ACC112 (cell line): ENCODE results near the gene RPL12.
A peak's percentile ranks its signal among the peaks of the same experiment; 100 is the strongest.

Source experiments
- H2AFZ ChIP-seq: fragments of 200-600 bp; sonication (generic); one replicate; pipeline ENCODE4 v1.6.0; 2017; ENCODE audit warnings: antibody characterized with exemption, low read length; ENCODE audit not compliant: unreplicated experiment
- H3K27ac ChIP-seq: fragments of 200-600 bp; sonication (generic); 2 replicates; pipeline ENCODE4 v1.5.1; 2014; ENCODE audit warnings: low read depth, mild to moderate bottlenecking, antibody characterized with exemption, low read length, moderate library complexity
- H3K27me3 ChIP-seq: fragments of 200-600 bp; sonication (generic); 2 replicates; pipeline ENCODE4 v1.6.1; 2014; ENCODE audit warnings: mild to moderate bottlenecking, antibody characterized with exemption, low read length, moderate library complexity, mixed read lengths; ENCODE audit not compliant: insufficient read depth
- H3K36me3 ChIP-seq: fragments of 200-600 bp; sonication (generic); 2 replicates; pipeline ENCODE4 v1.6.1; 2016; ENCODE audit warnings: mild to moderate bottlenecking, antibody characterized with exemption, low read length, moderate library complexity, mixed read lengths; ENCODE audit not compliant: insufficient read depth
- H3K4me1 ChIP-seq: fragments of 200-600 bp; sonication (generic); one replicate; pipeline ENCODE4 v1.6.1; 2016; ENCODE audit warnings: low read length, mixed read lengths; ENCODE audit not compliant: insufficient read depth, unreplicated experiment, control insufficient read depth
- H3K4me3 ChIP-seq: fragments of 200-600 bp; sonication (generic); 2 replicates; pipeline ENCODE4 v1.5.1; 2014; ENCODE audit warnings: mild to moderate bottlenecking, low read depth, low read length
- H3K79me2 ChIP-seq: fragments of 200-600 bp; sonication (generic); one replicate; pipeline ENCODE4 v1.6.0; 2016; ENCODE audit warnings: low read length; ENCODE audit not compliant: control insufficient read depth, unreplicated experiment, insufficient read depth

RPL12 gene

DNA sequence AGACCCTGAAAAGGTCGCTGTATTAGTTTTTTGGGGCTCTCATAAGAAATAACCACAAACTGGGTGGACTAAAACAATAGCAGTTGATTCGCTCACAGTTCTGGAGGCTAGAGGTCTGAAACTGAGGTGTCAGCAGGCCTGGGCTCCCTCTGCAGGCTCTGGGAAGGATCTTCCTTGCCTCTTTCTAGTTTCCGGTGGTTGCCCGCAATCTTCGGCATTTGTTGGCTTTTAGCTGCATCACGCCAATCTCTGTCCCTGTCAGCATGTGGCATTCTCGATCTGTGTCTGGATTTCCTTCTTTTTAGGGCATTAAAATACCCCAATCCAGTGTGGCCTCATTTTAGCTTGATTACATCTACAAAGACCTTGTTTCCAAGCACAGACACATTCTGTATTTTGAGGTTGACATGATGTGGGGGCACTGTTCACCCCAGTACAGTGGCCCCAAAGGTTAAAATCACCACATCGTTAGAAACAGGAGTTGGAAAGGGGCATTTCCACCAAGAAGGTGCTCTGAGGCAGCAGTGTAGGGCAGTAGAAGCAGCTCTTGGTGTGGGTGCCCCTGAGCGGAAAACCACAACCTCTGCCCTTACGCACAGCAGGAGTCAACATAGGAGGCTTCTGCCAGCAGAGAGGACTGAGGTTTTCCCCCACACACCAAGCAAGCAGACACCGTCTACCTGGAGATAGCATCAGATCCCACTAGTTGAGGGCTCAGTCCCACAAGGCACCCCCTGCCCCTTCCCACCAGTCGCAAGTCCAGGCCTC is 13.5 kb downstream of the RPL12 start:
- Histone ChIP-seq H3K27ac (no peak overlapping the region), H3K79me2 (no peaks in the 10 kb centered on the region), H2AFZ (no peak overlapping the region), H3K4me1 (no peaks in the 10 kb centered on the region), H3K4me3 (no peak overlapping the region), H3K27me3 (no peaks in the 10 kb centered on the region), H3K36me3 (peaks cover 49% of the 10 kb centered on the region)

DNA sequence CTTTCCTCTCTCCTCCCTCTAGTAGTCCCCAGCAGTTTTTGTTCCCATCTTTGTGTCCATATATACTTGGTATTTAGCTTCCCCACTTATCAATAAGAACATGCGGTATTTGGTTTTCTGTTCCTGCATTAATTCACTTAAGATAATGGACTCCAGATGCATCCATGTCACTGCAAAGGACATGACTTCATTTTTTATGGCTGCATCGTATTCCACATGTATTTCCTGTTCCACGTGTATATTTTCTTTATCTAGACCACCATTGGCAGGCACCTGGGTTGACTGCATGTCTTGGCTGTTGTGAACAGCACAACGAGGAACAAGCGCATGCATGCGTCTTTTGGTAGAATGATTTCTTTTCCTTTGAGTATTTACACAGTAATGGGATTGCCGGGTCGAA is 20.8 kb downstream of the RPL12 start:
- Histone ChIP-seq H2AFZ (no peak overlapping the region), H3K36me3 (peaks cover 15% of the 10 kb centered on the region), H3K79me2 (peaks cover 18% of the 10 kb centered on the region)

DNA sequence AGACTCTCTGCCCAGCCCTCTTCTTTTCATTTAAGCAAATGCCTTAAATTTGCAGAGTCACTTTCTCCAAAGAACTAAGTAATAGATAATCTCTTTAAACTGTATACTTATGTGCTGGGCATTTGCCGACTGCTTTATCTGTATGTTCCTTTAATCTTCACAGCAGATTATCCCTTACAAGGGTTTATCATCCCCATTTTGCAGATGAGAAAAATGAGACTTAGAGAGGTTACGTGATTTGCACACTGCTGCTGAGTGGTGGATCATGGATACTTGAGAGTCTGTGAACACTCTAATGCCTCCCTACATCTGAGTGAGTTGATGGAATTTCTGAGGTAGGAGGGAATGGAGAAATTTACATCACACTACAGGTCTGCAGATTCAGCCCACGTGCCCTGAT is 22.9 kb downstream of the RPL12 start:
- no peaks in the 10 kb centered on the region for H3K27me3 ChIP-seq
- no peak overlapping the region for H3K4me3 ChIP-seq
- H3K79me2 ChIP-seq = peaks cover 30% of the 10 kb centered on the region
- H3K27ac ChIP-seq = no peak overlapping the region
- peaks cover 7% of the 10 kb centered on the region; the same call in 1 of the 2 replicates for H3K36me3 ChIP-seq
- no peak overlapping the region for H2AFZ ChIP-seq
- peaks cover 7% of the 10 kb centered on the region for H3K4me1 ChIP-seq

More for the DNA sequence above, 20.8 kb downstream of the RPL12 start:
- Histone ChIP-seq H3K27me3 (no peaks in the 10 kb centered on the region), H3K27ac (no peak overlapping the region), H3K4me1 (peaks cover 4% of the 10 kb centered on the region), H3K4me3 (no peak overlapping the region)

DNA sequence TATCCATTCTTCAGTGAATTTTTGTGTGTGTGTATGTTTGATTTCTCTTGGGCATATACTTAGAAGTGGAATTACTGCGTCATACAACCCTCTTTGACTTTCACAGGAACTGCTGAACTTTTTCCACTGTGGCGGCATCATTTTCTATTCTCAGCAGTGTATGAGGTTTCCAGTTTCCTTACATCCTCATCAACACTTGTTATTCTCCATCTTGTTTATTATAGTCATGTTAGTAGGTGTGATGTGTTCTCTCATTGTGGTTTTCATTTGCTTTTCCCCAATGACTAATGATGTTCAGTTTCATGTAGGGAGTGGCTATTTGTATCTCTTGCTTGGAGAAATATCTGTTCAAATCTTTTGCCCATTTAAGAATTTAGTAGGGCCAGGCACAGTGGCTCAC is 24.4 kb downstream of the RPL12 start:
- peaks cover 7% of the 10 kb centered on the region; the same call in 1 of the 2 replicates for H3K36me3 ChIP-seq
- H3K27ac ChIP-seq = no peak overlapping the region
- no peak overlapping the region; the same call in 1 of the 2 replicates for H3K4me3 ChIP-seq
- H2AFZ ChIP-seq = no peak overlapping the region
- peaks cover 42% of the 10 kb centered on the region for H3K79me2 ChIP-seq
- H3K4me1 ChIP-seq = peaks cover 15% of the 10 kb centered on the region
- no peaks in the 10 kb centered on the region for H3K27me3 ChIP-seq

DNA sequence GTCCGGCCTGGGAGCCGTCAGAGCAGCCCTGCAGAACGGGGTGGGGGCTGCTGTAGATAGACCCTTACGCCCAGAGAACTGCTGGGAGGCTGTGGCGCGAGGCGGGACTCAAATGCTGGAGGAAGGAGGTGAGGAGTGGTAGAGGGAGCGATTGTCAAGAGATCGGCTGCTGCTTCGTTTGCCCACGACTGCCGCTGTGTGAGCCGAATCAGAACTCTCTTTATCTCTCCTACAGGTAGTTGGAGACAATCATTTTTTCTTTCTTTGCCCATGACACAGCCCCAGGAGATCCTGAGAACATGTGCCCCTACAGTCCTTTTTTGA is 26.6 kb downstream of the RPL12 start:
- Histone ChIP-seq H3K4me3 (peak overlapping the region; percentile 88), H2AFZ (peak overlapping the region; percentile 95), H3K27me3 (no peaks in the 10 kb centered on the region), H3K36me3 (no peaks in the 10 kb centered on the region), H3K4me1 (peaks cover 15% of the 10 kb centered on the region), H3K79me2 (peaks cover 41% of the 10 kb centered on the region), H3K27ac (peak overlapping the region; percentile 68; the same call in 1 of the 2 replicates)

DNA sequence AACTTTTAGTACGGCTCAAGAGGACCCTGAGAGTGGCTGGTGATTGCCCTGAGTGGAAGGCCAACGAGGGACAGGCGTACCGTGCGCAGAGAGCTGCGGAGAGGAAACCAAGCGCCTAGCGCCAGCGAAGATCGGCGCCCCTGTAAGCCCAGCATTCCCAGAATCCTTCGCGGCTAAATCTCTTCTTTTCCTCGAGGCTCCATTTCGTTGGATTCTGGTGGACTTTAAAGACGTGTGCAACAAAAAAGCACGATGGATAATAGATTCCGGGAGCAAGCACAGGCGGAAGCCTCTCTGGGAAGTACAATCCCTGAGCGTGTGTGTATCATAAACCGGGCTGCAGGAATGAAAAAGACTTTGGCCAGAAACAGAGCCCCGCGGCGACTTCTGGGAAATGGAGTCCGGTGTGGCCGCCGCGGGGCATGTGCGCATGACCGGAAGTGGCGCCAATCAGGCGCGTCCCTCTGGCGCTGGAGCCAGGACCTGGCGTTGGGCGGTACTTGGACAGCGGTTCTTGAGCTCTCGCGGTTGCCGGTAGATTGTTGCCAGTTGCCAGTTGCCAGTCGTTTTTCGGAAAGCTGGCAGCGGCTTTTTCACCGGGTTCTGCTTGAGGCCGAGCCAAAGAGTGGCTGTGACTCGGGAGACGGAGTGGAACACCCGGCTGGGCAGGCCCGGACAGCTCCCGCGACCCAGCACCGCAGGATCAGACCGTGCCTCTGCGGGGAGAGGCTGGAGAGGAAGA is 27.1 kb downstream of the RPL12 start, which contains the start of gene ZNF79:
ZNF79 (plus strand) TSS at position 449 of the 742 bp plus-strand sequence. CDS start 406 bp downstream, outside the sequence.
- H3K4me1 ChIP-seq = peaks cover 15% of the 10 kb centered on the region
- peak within 1 kb of the TSS; percentile 95 for H2AFZ ChIP-seq
- H3K79me2 ChIP-seq = peaks cover 41% of the 10 kb centered on the region
- H3K27me3 ChIP-seq = no peaks in the 10 kb centered on the region
- H3K27ac ChIP-seq = peak within 1 kb of the TSS; percentile 68
- peak within 1 kb of the TSS; percentile 88 for H3K4me3 ChIP-seq
- no peaks in the 10 kb centered on the region for H3K36me3 ChIP-seq

DNA sequence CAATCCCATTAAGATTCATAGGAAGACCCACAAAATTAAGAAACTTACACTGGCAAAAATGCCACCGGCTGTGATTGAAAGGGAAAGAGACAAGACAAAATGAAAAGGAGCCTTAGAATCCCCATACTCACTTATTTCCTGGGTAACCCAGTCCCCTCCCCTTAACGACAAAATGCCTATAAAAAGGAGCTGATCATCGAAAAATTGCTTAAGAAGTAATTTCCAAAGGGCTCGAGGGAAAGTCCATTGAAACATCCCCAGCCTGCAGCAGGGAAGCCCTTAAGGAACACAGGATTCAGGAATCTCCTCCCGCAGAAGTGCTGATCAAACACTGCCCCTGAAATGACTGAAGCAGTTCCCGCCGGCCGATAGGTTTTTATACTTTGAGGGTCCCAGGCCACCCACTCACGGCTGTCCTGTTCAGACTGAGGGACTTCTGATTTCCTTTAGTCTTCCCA is 27.7 kb downstream of the RPL12 start:
- H3K27ac ChIP-seq = peak overlapping the region; percentile 68
- H3K4me1 ChIP-seq = peaks cover 15% of the 10 kb centered on the region
- peak overlapping the region; percentile 95 for H2AFZ ChIP-seq
- peak overlapping the region; percentile 88 for H3K4me3 ChIP-seq
- H3K27me3 ChIP-seq = no peaks in the 10 kb centered on the region
- peaks cover 41% of the 10 kb centered on the region for H3K79me2 ChIP-seq
- no peaks in the 10 kb centered on the region for H3K36me3 ChIP-seq

DNA sequence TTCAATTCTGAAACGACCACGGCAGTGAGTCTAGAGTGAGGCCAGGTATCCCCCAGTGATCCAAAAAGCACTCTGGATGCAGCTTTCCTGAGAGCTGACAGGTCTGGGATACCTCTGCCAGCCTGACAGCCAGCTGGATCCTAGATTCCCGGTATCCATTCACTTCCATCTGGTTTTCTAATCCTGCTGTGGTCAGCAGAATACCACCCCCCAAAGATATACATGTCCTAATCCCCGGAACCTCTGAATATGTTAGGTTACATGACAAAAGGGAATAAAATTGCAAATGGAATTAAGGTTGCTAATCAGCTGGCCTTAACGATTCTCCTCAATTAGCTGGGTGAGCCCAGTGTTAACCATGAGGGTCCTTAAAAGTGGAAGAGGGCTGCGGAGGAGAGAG is 28.4 kb downstream of the RPL12 start:
- Histone ChIP-seq H3K4me1 (peaks cover 15% of the 10 kb centered on the region), H2AFZ (no peak overlapping the region), H3K27me3 (no peaks in the 10 kb centered on the region), H3K79me2 (peaks cover 41% of the 10 kb centered on the region), H3K27ac (no peak overlapping the region), H3K4me3 (peak overlapping the region; percentile 88), H3K36me3 (no peaks in the 10 kb centered on the region)

DNA sequence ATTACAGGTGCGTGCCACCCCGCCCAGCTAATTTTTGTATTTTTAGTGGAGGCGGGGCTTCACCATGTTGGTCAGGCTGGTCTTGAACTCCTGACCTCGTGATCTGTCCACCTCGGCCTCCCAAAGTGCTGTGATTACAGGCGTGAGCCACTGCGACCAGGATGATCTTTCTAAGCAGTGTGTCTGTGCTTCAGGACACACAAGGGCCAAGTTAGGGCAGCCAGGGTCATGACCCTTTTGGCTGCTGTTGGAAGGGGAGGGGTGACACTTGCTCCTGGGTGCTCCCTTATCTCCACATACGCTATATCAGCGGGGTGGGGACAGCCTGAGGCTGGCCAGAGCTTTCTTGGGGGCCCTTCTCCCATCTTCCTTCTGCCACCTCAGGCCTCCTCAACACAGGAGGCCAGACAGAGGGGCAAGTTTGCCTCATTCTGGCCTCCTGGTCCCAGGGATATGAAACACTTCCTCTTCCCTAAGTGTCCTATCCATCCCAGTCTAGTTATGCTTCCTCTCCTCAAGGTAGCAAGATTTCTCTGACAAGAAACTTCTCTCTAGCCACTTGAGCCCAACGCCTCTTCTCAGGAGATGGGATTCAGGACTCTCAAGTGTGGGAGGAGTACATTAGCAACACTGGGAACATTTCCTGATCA is 28.9 kb downstream of the RPL12 start:
- Histone ChIP-seq H3K4me3 (peak overlapping the region; percentile 88), H3K27me3 (no peaks in the 10 kb centered on the region), H3K4me1 (peaks cover 15% of the 10 kb centered on the region), H3K27ac (no peak overlapping the region), H3K79me2 (peaks cover 37% of the 10 kb centered on the region), H3K36me3 (no peaks in the 10 kb centered on the region), H2AFZ (no peak overlapping the region)

DNA sequence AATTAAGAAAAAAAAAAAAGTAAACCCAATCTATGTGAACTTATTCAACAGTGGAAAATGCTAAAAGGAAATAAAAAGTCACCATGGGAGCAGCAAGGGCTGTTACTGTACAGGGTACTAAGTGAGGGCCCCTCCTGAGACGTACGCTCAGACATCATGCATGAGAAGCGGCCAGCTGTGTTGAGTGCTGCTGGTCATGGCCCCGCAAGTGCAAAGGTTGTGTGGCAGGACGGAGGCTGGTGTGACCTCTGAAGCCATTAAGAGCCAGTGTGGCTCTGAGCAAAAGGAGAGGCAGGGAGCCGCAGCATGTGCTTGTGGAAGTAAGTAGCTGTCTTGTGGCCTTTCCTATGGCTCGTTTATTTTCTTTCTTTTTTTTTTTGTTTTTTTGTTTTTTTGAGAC is 30.1 kb downstream of the RPL12 start:
- no peak overlapping the region for H2AFZ ChIP-seq
- H3K27me3 ChIP-seq = no peaks in the 10 kb centered on the region
- no peaks in the 10 kb centered on the region for H3K36me3 ChIP-seq
- no peak overlapping the region for H3K4me3 ChIP-seq
- H3K79me2 ChIP-seq = peaks cover 29% of the 10 kb centered on the region
- H3K27ac ChIP-seq = no peak overlapping the region
- peaks cover 15% of the 10 kb centered on the region for H3K4me1 ChIP-seq
